Fibroblast of skin of abdomen (primary cell): ENCODE data around the gene TMEM14B. TPM values are rescaled to one million over a fixed set of nuclear protein-coding genes. Genes with fewer than 3 reads are reported as not detected.
A peak's percentile ranks its signal among the peaks of the same experiment; 100 is the strongest.
"Not testable (repeated sequence)": the region's sequence is repeated elsewhere in the genome, so short reads cannot be mapped to it uniquely, and the experiment has no call there.

ENCODE experiments used
- DNase-seq: peaks from one replicate; pipeline ENCODE4 v3.0.0-alpha.2; 2013
- polyA plus RNA-seq, 2 experiments: library from polyadenylated mRNA; unstranded; fragments of 120-200 nt; gene quantifications; one replicate each; pipeline ENCODE4 v1.2.1, GENCODE V29; 2013; ENCODE audit not compliant: insufficient read length in 2 of 2

TMEM14B gene
- polyA plus RNA-seq (2013, experiment 1 of 2; ENCODE audit: insufficient read length), result 79.8 TPM
- 85.4 TPM for polyA plus RNA-seq (2013, experiment 2 of 2; ENCODE audit: insufficient read length)

GRCh38 chr6:10747251-10747972 is at the start of gene TMEM14B:
Gene TMEM14B (plus strand): TSS chr6:10747805. CDS start chr6:10749246, 1,441 bp downstream.
- DNase-seq, result peak; percentile 96

DNA sequence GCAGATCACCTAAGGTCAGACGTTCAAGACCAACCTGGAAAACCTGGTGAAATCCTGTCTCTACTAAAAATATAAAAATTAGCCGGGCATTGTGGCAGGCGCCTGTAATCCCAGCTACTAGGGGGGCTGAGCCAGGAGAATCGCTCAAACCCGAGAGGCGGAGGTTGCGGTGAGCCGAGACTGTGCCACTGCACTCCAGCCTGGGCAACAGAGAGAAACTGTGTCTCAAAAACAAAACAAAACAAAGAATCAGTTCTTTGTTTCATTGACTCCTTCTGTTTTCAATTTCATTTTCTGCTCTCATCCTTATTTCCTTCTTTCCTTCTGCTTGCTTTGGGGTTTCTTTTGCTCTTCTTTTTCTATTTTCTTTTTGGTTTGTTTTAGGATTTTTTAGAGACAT is 33.6 kb upstream of the TMEM14B start:
- no peak for DNase-seq

GRCh38 chr6:10719296-10719963 is 28.2 kb upstream of the TMEM14B start:
- no peak for DNase-seq

- DNase-seq, result peak; percentile 20
Observed at GRCh38 chr6:10719964-10720264, 27.7 kb upstream of the TMEM14B start.

- peak; percentile 16 for DNase-seq
Observed at GRCh38 chr6:10720265-10720959, 27.2 kb upstream of the TMEM14B start.

GRCh38 chr6:10720960-10721849 is 26.4 kb upstream of the TMEM14B start:
- not testable (repeated sequence) for DNase-seq

GRCh38 chr6:10721850-10722569 is 25.6 kb upstream of the TMEM14B start:
- DNase-seq, result no peak

GRCh38 chr6:10722570-10722819 is 25.1 kb upstream of the TMEM14B start:
- DNase-seq, result no peak

GRCh38 chr6:10722820-10723566 is 24.6 kb upstream of the TMEM14B start, which contains the start of gene TMEM14C:
Gene TMEM14C (plus strand): TSS chr6:10723070. CDS start chr6:10724614, 1,544 bp downstream.
- peak; percentile 98 for DNase-seq

GRCh38 chr6:10723567-10723881 is 24.1 kb upstream of the TMEM14B start:
- DNase-seq, result peak; percentile 12

DNA sequence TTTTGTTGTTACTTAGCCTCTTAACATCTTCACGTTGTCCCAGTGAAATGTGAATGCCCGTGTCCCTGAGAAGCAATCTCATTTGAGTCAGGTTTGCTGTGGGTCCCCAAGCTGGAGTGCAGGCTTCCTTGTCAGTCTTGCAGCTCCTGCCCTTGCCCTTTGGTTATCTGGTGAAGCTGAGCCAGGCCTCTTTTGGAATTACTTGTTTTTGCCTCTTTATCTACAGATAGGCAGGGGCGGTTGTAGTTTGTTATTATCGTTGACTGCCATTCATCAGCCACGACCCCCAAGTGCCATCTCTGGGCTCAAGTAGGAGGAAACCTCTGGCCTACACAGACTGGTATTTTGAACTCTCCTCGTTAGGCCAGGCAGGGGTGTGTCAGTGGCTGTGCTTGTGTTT is 22.6 kb upstream of the TMEM14B start:
- no peak for DNase-seq

DNA sequence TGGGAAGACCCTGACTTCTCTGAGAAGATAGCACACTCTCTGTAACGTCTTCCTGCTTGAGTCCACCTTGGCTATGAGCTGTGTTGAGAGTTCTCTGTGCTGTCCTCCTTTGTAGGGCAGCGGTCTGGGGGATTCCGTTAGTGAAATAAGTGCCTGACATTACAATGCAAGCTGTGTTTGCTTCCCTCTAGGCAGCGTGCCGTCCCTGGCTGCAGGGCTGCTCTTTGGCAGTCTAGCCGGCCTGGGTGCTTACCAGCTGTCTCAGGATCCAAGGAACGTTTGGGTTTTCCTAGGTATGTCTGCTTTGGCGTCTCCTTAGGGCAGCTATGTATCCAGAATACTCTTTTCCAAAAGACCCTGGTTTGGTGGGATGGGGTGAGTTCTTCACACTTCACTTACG is 21.9 kb upstream of the TMEM14B start:
- DNase-seq, result no peak

DNA sequence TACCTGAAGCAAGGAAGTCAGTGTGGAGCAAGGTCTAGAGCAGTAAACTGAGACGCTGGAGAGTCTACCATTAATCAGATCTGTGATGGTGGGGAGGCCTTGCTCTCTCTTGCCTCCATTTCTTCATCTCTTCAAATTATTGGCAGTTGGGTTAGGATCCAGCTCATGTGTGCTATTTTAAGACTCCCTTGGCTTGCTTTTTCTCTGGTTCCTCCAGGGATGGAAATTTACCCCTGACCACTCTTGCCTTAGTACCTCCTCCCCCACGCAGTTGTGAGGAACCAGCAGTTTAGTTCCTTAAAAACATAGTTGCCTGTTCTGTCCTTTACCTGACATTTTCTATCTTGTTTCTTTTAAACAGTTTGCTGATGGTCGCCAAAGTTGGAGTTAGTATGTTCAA is 17.4 kb upstream of the TMEM14B start:
- no peak for DNase-seq

GRCh38 chr6:10733151-10733715 is 14.4 kb upstream of the TMEM14B start:
- DNase-seq, result peak; percentile 17

DNA sequence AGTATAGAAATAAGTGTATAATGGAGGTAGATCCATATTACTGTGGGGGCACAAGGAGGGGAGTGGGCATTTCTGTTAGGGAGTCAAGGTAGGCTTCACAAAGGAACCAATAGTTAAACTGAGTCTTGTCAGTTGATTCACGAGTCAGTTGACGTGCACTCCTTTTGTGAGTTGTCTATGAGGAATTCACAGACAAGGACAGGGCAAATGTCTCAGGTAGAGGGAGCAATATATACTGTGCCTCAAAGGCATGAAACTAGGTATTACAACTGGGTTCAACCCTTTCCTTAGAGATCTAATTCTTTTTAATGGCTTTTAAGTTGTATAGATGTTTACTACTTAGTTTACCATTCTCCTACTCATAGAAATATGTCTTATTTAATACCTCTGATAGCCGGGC is 13.7 kb upstream of the TMEM14B start:
- no peak for DNase-seq

- DNase-seq, result no peak
Observed at GRCh38 chr6:10736731-10737130, 10.9 kb upstream of the TMEM14B start.

GRCh38 chr6:10740061-10740460 is 7.5 kb upstream of the TMEM14B start:
- DNase-seq, result no peak

GRCh38 chr6:10741643-10742042 is 6.0 kb upstream of the TMEM14B start:
- not testable (repeated sequence) for DNase-seq

- no peak for DNase-seq
Observed at GRCh38 chr6:10742251-10742650, 5.4 kb upstream of the TMEM14B start.

- DNase-seq, result no peak
Observed at GRCh38 chr6:10743515-10743914, 4.1 kb upstream of the TMEM14B start.

GRCh38 chr6:10745116-10745515 is 2.5 kb upstream of the TMEM14B start:
- no peak for DNase-seq
